BLaER1 (cell line): ENCODE results near the gene ITGAE.

Experiments
- H3K27ac ChIP-seq: shearing (Covaris generic); formaldehyde crosslinking; 2 replicates; pipeline ENCODE4 v1.8.1; 2022
- H3K27me3 ChIP-seq: shearing (Covaris generic); formaldehyde crosslinking; 2 replicates; pipeline ENCODE4 v1.8.1; 2022
- H3K36me3 ChIP-seq: shearing (Covaris generic); formaldehyde crosslinking; 2 replicates; pipeline ENCODE4 v1.8.1; 2022
- H3K4me1 ChIP-seq: shearing (Covaris generic); formaldehyde crosslinking; 2 replicates; pipeline ENCODE4 v1.8.1; 2022
- H3K4me2 ChIP-seq: shearing (Covaris generic); formaldehyde crosslinking; 2 replicates; pipeline ENCODE4 v1.8.1; 2022
- H3K4me3 ChIP-seq: shearing (Covaris generic); formaldehyde crosslinking; 2 replicates; pipeline ENCODE4 v1.8.1; 2022
- H3K9ac ChIP-seq: shearing (Covaris generic); formaldehyde crosslinking; 2 replicates; pipeline ENCODE4 v1.8.1; 2022
- H3K9me3 ChIP-seq: shearing (Covaris generic); formaldehyde crosslinking; 2 replicates; pipeline ENCODE4 v1.8.1; 2022
- H4K20me1 ChIP-seq: shearing (Covaris generic); formaldehyde crosslinking; 2 replicates; pipeline ENCODE4 v1.8.1; 2022
- Cebpa-rat ChIP-seq: shearing (Covaris generic); IDR thresholded peaks from 2 replicates; pipeline ENCODE4 v1.8.1; 2022

ITGAE gene

GRCh38 chr17:3782751-3783150 is 18.2 kb downstream of the ITGAE start:
- H4K20me1 ChIP-seq, result no peaks in the 10 kb centered on the region
- H3K4me3 ChIP-seq, result no peak overlapping the region
- TF ChIP-seq Cebpa-rat, result no peak
- H3K9ac ChIP-seq, result no peak overlapping the region
- H3K4me1 ChIP-seq, result peaks cover 4% of the 10 kb centered on the region; the same call in 1 of the 2 replicates
- H3K9me3 ChIP-seq, result no peaks in the 10 kb centered on the region
- H3K27ac ChIP-seq, result no peak overlapping the region
- H3K4me2 ChIP-seq, result no peak overlapping the region
- H3K36me3 ChIP-seq, result no peaks in the 10 kb centered on the region
- H3K27me3 ChIP-seq, result no peaks in the 10 kb centered on the region

DNA sequence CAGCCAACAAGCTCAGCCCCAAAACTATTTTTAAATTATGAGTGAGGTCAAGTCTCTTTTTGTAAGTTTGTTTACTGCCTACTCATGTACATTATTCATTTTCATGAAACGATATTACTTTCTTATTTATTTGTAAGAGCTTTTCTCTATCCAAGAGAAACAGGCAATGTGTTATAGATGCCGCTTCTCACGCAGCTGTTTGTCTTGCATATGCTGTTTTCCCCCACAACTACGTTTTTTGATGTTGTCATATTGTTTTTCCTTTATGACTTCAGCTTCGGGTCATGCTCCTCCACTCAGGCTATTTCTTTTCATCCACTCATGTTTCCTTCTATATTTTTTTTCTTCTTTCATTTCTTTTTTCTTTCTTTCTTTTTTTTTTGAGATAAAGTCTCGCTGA is 20.0 kb downstream of the ITGAE start:
- no peak overlapping the region for H3K27ac ChIP-seq
- no peaks in the 10 kb centered on the region for H3K9me3 ChIP-seq
- H4K20me1 ChIP-seq, result no peaks in the 10 kb centered on the region
- no peak for TF ChIP-seq Cebpa-rat
- no peaks in the 10 kb centered on the region for H3K27me3 ChIP-seq
- no peak overlapping the region for H3K4me3 ChIP-seq
- no peak overlapping the region for H3K4me2 ChIP-seq
- no peak overlapping the region for H3K9ac ChIP-seq
- no peaks in the 10 kb centered on the region for H3K36me3 ChIP-seq
- no peaks in the 10 kb centered on the region for H3K4me1 ChIP-seq

GRCh38 chr17:3777366-3778120 is 23.4 kb downstream of the ITGAE start:
- no peaks in the 10 kb centered on the region for H3K36me3 ChIP-seq
- H3K9me3 ChIP-seq, result no peaks in the 10 kb centered on the region
- no peaks in the 10 kb centered on the region for H3K27me3 ChIP-seq
- H3K4me3 ChIP-seq, result no peak overlapping the region
- no peaks in the 10 kb centered on the region for H3K4me1 ChIP-seq
- H3K9ac ChIP-seq, result no peak overlapping the region
- H3K27ac ChIP-seq, result no peak overlapping the region
- no peak for TF ChIP-seq Cebpa-rat
- H4K20me1 ChIP-seq, result no peaks in the 10 kb centered on the region
- H3K4me2 ChIP-seq, result no peak overlapping the region

DNA sequence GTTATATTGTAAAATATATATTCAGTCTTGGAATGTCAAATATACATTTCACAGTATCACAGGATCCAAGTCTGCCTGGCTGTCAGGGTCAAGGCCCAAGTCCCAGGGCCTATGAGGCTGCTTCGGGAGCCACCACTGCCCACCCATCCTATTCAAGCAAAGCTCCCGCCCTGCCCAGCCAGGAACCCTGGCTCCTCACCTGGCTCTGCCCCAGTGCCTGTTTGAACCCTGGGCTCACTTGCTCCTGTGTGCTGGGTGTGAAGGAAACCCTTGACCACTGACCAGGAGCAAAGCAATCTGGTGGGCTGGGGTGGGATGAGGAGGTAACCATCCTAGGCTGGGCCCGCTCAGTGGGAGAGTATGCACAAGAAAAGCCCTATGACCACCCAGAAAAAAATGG is 27.0 kb downstream of the ITGAE start:
- Histone ChIP-seq H3K27ac (no peak overlapping the region), H3K27me3 (no peaks in the 10 kb centered on the region), H4K20me1 (no peaks in the 10 kb centered on the region), H3K4me3 (no peak overlapping the region), H3K4me2 (no peak overlapping the region), H3K9me3 (no peaks in the 10 kb centered on the region), H3K36me3 (no peaks in the 10 kb centered on the region), H3K9ac (no peak overlapping the region), H3K4me1 (peaks cover 33% of the 10 kb centered on the region)
- TF ChIP-seq Cebpa-rat, result no peak

DNA sequence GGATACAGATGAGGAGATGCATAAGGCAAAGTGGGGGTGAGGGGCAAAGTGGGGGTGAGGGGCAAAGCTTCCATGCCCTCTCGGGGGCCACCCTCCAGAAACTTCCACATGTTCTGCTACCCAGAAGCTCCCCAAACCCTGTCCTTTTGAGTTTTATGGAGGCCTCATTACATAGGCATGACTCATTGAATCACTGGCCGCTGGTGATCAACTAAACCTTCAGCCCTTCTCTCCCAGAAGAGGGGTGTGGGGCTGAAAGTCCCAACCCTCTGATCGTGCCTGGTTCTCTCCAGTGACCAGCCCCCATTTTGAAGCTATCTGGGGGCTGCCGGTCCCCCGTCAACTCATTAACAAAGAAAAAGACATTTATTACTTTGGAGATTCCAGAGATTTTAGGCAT is 27.5 kb downstream of the ITGAE start:
- H3K4me2 ChIP-seq, result no peak overlapping the region
- no peak for TF ChIP-seq Cebpa-rat
- H3K4me3 ChIP-seq, result no peak overlapping the region
- H3K27me3 ChIP-seq, result no peaks in the 10 kb centered on the region
- H3K36me3 ChIP-seq, result no peaks in the 10 kb centered on the region
- H3K9ac ChIP-seq, result no peak overlapping the region
- H3K27ac ChIP-seq, result no peak overlapping the region
- peaks cover 37% of the 10 kb centered on the region for H3K4me1 ChIP-seq
- no peaks in the 10 kb centered on the region for H3K9me3 ChIP-seq
- no peaks in the 10 kb centered on the region for H4K20me1 ChIP-seq

GRCh38 chr17:3772764-3773163 is 28.2 kb downstream of the ITGAE start:
- no peaks in the 10 kb centered on the region for H3K36me3 ChIP-seq
- no peaks in the 10 kb centered on the region for H4K20me1 ChIP-seq

GRCh38 chr17:3771140-3771539 is 29.8 kb downstream of the ITGAE start:
- Histone ChIP-seq H3K4me2 (peak overlapping the region; percentile 57), H4K20me1 (no peaks in the 10 kb centered on the region), H3K27me3 (no peaks in the 10 kb centered on the region), H3K4me1 (peaks cover 52% of the 10 kb centered on the region), H3K36me3 (no peaks in the 10 kb centered on the region), H3K4me3 (no peak overlapping the region), H3K9me3 (no peaks in the 10 kb centered on the region), H3K9ac (0 out of 2 replicates have a peak overlapping the region, but pooled peaks have one; percentile 26), H3K27ac (peak overlapping the region; percentile 69)
- TF ChIP-seq Cebpa-rat, result no peak

More at GRCh38 chr17:3772764-3773163, 28.2 kb downstream of the ITGAE start:
- TF ChIP-seq Cebpa-rat, result no peak
- H3K4me1 ChIP-seq, result peaks cover 43% of the 10 kb centered on the region
- H3K9me3 ChIP-seq, result no peaks in the 10 kb centered on the region
- no peak overlapping the region for H3K9ac ChIP-seq
- no peak overlapping the region for H3K4me3 ChIP-seq
- H3K27ac ChIP-seq, result no peak overlapping the region
- no peaks in the 10 kb centered on the region for H3K27me3 ChIP-seq
- H3K4me2 ChIP-seq, result no peak overlapping the region

GRCh38 chr17:3770466-3770865 is 30.5 kb downstream of the ITGAE start:
- H3K4me2 ChIP-seq, result peak overlapping the region; percentile 57
- peak overlapping the region; percentile 26; the same call in 1 of the 2 replicates for H3K9ac ChIP-seq
- H3K27ac ChIP-seq, result peak overlapping the region; percentile 69
- no peaks in the 10 kb centered on the region for H3K9me3 ChIP-seq
- no peak overlapping the region for H3K4me3 ChIP-seq
- no peak for TF ChIP-seq Cebpa-rat
- H3K27me3 ChIP-seq, result no peaks in the 10 kb centered on the region
- H3K4me1 ChIP-seq, result peaks cover 59% of the 10 kb centered on the region
- no peaks in the 10 kb centered on the region for H4K20me1 ChIP-seq
- no peaks in the 10 kb centered on the region for H3K36me3 ChIP-seq

DNA sequence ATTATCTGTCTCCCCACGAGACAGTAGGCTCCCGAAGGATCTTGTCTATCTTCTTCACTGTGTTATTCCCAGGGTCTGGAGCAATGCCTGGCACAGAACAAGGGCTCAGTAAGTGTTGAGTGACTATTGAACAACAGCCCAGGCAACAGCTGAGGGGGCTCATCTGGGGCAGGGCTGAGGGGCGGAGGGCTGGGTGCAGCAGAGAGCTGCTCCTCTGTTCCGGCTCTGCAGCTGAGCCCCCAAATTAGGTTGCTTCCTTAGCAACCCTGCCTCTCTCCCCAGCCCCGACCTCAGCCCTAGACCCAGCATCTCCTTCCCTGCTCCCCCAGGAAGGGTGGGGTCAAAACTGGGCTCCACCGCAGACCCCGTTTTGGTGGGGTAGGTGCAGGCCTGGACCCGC is 32.2 kb downstream of the ITGAE start:
- no peaks in the 10 kb centered on the region for H3K36me3 ChIP-seq
- H3K9me3 ChIP-seq, result no peaks in the 10 kb centered on the region
- H3K4me3 ChIP-seq, result no peak overlapping the region
- TF ChIP-seq Cebpa-rat, result no peak
- no peaks in the 10 kb centered on the region for H3K27me3 ChIP-seq
- peak overlapping the region; percentile 57; the same call in 1 of the 2 replicates for H3K4me2 ChIP-seq
- H4K20me1 ChIP-seq, result no peaks in the 10 kb centered on the region
- H3K27ac ChIP-seq, result no peak overlapping the region
- H3K9ac ChIP-seq, result no peak overlapping the region
- H3K4me1 ChIP-seq, result peaks cover 76% of the 10 kb centered on the region

- Histone ChIP-seq H3K4me2 (peak overlapping the region; percentile 57; the same call in 1 of the 2 replicates), H3K9me3 (no peaks in the 10 kb centered on the region), H3K4me3 (no peak overlapping the region), H3K36me3 (no peaks in the 10 kb centered on the region), H3K4me1 (peaks cover 78% of the 10 kb centered on the region), H4K20me1 (no peaks in the 10 kb centered on the region), H3K9ac (no peak overlapping the region), H3K27ac (no peak overlapping the region), H3K27me3 (no peaks in the 10 kb centered on the region)
- no peak for TF ChIP-seq Cebpa-rat
Observed at GRCh38 chr17:3768341-3768740, 32.6 kb downstream of the ITGAE start.
